Activated T-helper 9 cell treated with anti-CD3 and anti-CD28 coated beads, Interleukin-2, amount 50 U/mL, for 16 hours (primary cell): ENCODE measurements around the gene GSTP1.
A peak's percentile ranks its signal among the peaks of the same experiment; 100 is the strongest.
"Not testable (repeated sequence)": the region's sequence is repeated elsewhere in the genome, so short reads cannot be mapped to it uniquely, and the experiment has no call there.

Source experiments
- DNase-seq: peaks from one replicate; pipeline ENCODE4 v3.0.0-alpha.2; 2020; ENCODE audit warnings: low read depth

Gene GSTP1

GRCh38 chr11:67563705-67564114 is 19.9 kb upstream of the GSTP1 start:
- not testable (repeated sequence) for DNase-seq

- DNase-seq = no peak
Measured at GRCh38 chr11:67564230-67564629, 19.4 kb upstream of the GSTP1 start.

- no peak for DNase-seq
Measured at GRCh38 chr11:67571443-67571842, 12.2 kb upstream of the GSTP1 start.

GRCh38 chr11:67572305-67572704 is 11.3 kb upstream of the GSTP1 start:
- DNase-seq = no peak

- DNase-seq = peak; percentile 16
Measured at GRCh38 chr11:67572747-67573419, 10.7 kb upstream of the GSTP1 start.

- no peak for DNase-seq
Measured at GRCh38 chr11:67574938-67575337, 8.7 kb upstream of the GSTP1 start.

- DNase-seq = no peak
Measured at GRCh38 chr11:67576735-67577475, 6.7 kb upstream of the GSTP1 start.

GRCh38 chr11:67577951-67578350 is 5.7 kb upstream of the GSTP1 start:
- DNase-seq = no peak

GRCh38 chr11:67581469-67581868 is 2.1 kb upstream of the GSTP1 start:
- DNase-seq = no peak

GRCh38 chr11:67582011-67582410 is 1.6 kb upstream of the GSTP1 start:
- DNase-seq = no peak

GRCh38 chr11:67584205-67584880 is 731 bp downstream of the GSTP1 start:
- DNase-seq = peak; percentile 13

- no peak for DNase-seq
Measured at GRCh38 chr11:67584881-67585873, 1.6 kb downstream of the GSTP1 start.

GRCh38 chr11:67585911-67586310 is 2.3 kb downstream of the GSTP1 start:
- no peak for DNase-seq

- DNase-seq = no peak
Measured at GRCh38 chr11:67586568-67587250, 3.1 kb downstream of the GSTP1 start.

GRCh38 chr11:67588136-67588503 is 4.5 kb downstream of the GSTP1 start:
- DNase-seq = no peak

GRCh38 chr11:67588899-67589415 is 5.3 kb downstream of the GSTP1 start:
- DNase-seq = not testable (repeated sequence)

- no peak for DNase-seq
Measured at GRCh38 chr11:67592880-67593564, 9.4 kb downstream of the GSTP1 start.

- no peak for DNase-seq
Measured at GRCh38 chr11:67593565-67593905, 9.9 kb downstream of the GSTP1 start.

- no peak for DNase-seq
Measured at GRCh38 chr11:67594480-67594879, 10.9 kb downstream of the GSTP1 start.

GRCh38 chr11:67596753-67597300 is 13.2 kb downstream of the GSTP1 start:
- no peak for DNase-seq
